Measurements from ENCODE around the gene ERMP1.
A peak's percentile ranks its signal among the peaks of the same experiment; 100 is the strongest.
"Not testable (repeated sequence)": the region's sequence is repeated elsewhere in the genome, so short reads cannot be mapped to it uniquely, and the experiment has no call there.

Gene ERMP1

GRCh38 chr9:5832538-5833529 lies at the start of gene ERMP1:
TSS of gene ERMP1 (minus strand) at chr9:5833117. CDS start at chr9:5833027, 90 bp downstream.
- peak; percentile 85 for DNase-seq

GRCh38 chr9:5882244-5883012 lies 49.5 kb upstream of the ERMP1 start:
- DNase-seq = not testable (repeated sequence)

- peak; percentile 93 for DNase-seq
Measured at GRCh38 chr9:5879419-5880181, 46.7 kb upstream of the ERMP1 start.

- DNase-seq = no peak
Measured at GRCh38 chr9:5876711-5877110, 43.8 kb upstream of the ERMP1 start.

- DNase-seq = no peak
Measured at GRCh38 chr9:5876026-5876425, 43.1 kb upstream of the ERMP1 start.

GRCh38 chr9:5874048-5874447 lies 41.1 kb upstream of the ERMP1 start:
- no peak for DNase-seq

- no peak for DNase-seq
Measured at GRCh38 chr9:5873439-5873838, 40.5 kb upstream of the ERMP1 start.

GRCh38 chr9:5872511-5872910 lies 39.6 kb upstream of the ERMP1 start:
- DNase-seq = no peak

- no peak for DNase-seq
Measured at GRCh38 chr9:5871785-5872184, 38.9 kb upstream of the ERMP1 start.

- DNase-seq = no peak
Measured at GRCh38 chr9:5870691-5871090, 37.8 kb upstream of the ERMP1 start.

- DNase-seq = no peak
Measured at GRCh38 chr9:5870020-5870339, 37.1 kb upstream of the ERMP1 start.

GRCh38 chr9:5869315-5870019 lies 36.5 kb upstream of the ERMP1 start:
- DNase-seq = peak; percentile 10

GRCh38 chr9:5868235-5868634 lies 35.3 kb upstream of the ERMP1 start:
- DNase-seq = no peak

GRCh38 chr9:5866685-5867084 lies 33.8 kb upstream of the ERMP1 start:
- no peak for DNase-seq

GRCh38 chr9:5866272-5866671 lies 33.4 kb upstream of the ERMP1 start:
- no peak for DNase-seq

GRCh38 chr9:5864446-5864845 lies 31.5 kb upstream of the ERMP1 start:
- DNase-seq = no peak

GRCh38 chr9:5863092-5863746 lies 30.3 kb upstream of the ERMP1 start:
- DNase-seq = no peak

GRCh38 chr9:5858833-5859232 lies 25.9 kb upstream of the ERMP1 start:
- DNase-seq = no peak

GRCh38 chr9:5857928-5858327 lies 25.0 kb upstream of the ERMP1 start:
- DNase-seq = no peak

GRCh38 chr9:5854063-5854790 lies 21.3 kb upstream of the ERMP1 start:
- DNase-seq = no peak

- DNase-seq = no peak
Measured at GRCh38 chr9:5853617-5854016, 20.7 kb upstream of the ERMP1 start.
